ENCODE data around the gene RASSF3. TPM values are rescaled to one million over a fixed set of nuclear protein-coding genes. Genes with fewer than 3 reads are reported as not detected.

Gene RASSF3
- polyA plus RNA-seq, 1 donor (not counting 4 experiments of a cell fraction or from before 2014, with no cell fraction given) = 9.6 TPM

GRCh38 chr12:64587447-64587846 is 22.8 kb upstream of the RASSF3 start:
- Histone ChIP-seq H3K79me2 (ENCODE audit: control insufficient read depth, insufficient read depth, low read length) (no peaks in the 10 kb centered on the region), H3K4me1 (ENCODE audit: control insufficient read depth, extremely low read depth, insufficient read depth, low read length) (no peaks in the 10 kb centered on the region), H3K9me1 (ENCODE audit: control insufficient read depth, extremely low read depth, insufficient read depth, low read length) (no peaks in the 10 kb centered on the region), H3K9me3 (ENCODE audit: control insufficient read depth, low read depth, low read length) (no peaks in the 10 kb centered on the region), H3K36me3 (ENCODE audit: control insufficient read depth in 2 of 2, extremely low read depth in 1 of 2, insufficient read depth in 2 of 2, low read length in 2 of 2) (no peaks in the 10 kb centered on the region), H3K27ac (ENCODE audit: control insufficient read depth, insufficient read depth, low read length) (no peak overlapping the region), H3K4me3 (ENCODE audit: control insufficient read depth in 2 of 3, extremely low read depth in 1 of 3, insufficient read depth in 2 of 3, low read depth in 1 of 3, low read length in 3 of 3) (no peak overlapping the region), H4K20me1 (ENCODE audit: control insufficient read depth, extremely low read depth, insufficient read depth, low read length) (no peaks in the 10 kb centered on the region), H3K9ac (ENCODE audit: control insufficient read depth, extremely low read depth, insufficient read depth, low read length) (no peak overlapping the region), H3K4me2 (ENCODE audit: control insufficient read depth, extremely low read depth, insufficient read depth, low read depth, low read length) (no peak overlapping the region), H2AFZ (ENCODE audit: control insufficient read depth, low read length) (no peak overlapping the region), H3K27me3 (ENCODE audit: control insufficient read depth, extremely low read depth, insufficient read depth, low read length) (peaks cover 6% of the 10 kb centered on the region)
- no peak for DNase-seq (ENCODE audit: low read depth, low spot score)
- dilution Hi-C loops (cut with MboI; ENCODE audit: extremely low pct_ligation_motif_present, low sequenced_read_pairs) = loop anchor here (5.0 kb wide), 1 partner anchor 65 kb away; no protein-coding TSS in a partner anchor
- no peak for FAIRE-seq
- peak in 1 of 3 experiments; percentile 11 for TF ChIP-seq CTCF (optimal IDR thresholded peaks at IDR 0.05 in 1 of 3, IDR thresholded peaks at IDR 0.05 in 1 of 3, conservative IDR thresholded peaks at IDR 0.05 in 1 of 3; ENCODE audit: extremely low read depth in 1 of 3, insufficient read depth in 2 of 3, low read length in 3 of 3)
- TF ChIP-seq EZH2 (IDR thresholded peaks at IDR 0.05; ENCODE audit: low read length) = no peak

- no peak for TF ChIP-seq EZH2 (IDR thresholded peaks at IDR 0.05; ENCODE audit: low read length)
- TF ChIP-seq CTCF (optimal IDR thresholded peaks at IDR 0.05 in 1 of 3, IDR thresholded peaks at IDR 0.05 in 1 of 3, conservative IDR thresholded peaks at IDR 0.05 in 1 of 3; ENCODE audit: extremely low read depth in 1 of 3, insufficient read depth in 2 of 3, low read length in 3 of 3) = no peak
- FAIRE-seq = no peak
- Histone ChIP-seq H3K27ac (ENCODE audit: control insufficient read depth, insufficient read depth, low read length) (no peak overlapping the region), H3K4me1 (ENCODE audit: control insufficient read depth, extremely low read depth, insufficient read depth, low read length) (no peaks in the 10 kb centered on the region), H3K79me2 (ENCODE audit: control insufficient read depth, insufficient read depth, low read length) (no peaks in the 10 kb centered on the region), H3K36me3 (ENCODE audit: control insufficient read depth in 2 of 2, extremely low read depth in 1 of 2, insufficient read depth in 2 of 2, low read length in 2 of 2) (no peaks in the 10 kb centered on the region), H3K9ac (ENCODE audit: control insufficient read depth, extremely low read depth, insufficient read depth, low read length) (no peak overlapping the region), H3K4me3 (ENCODE audit: control insufficient read depth in 2 of 3, extremely low read depth in 1 of 3, insufficient read depth in 2 of 3, low read depth in 1 of 3, low read length in 3 of 3) (no peak overlapping the region), H4K20me1 (ENCODE audit: control insufficient read depth, extremely low read depth, insufficient read depth, low read length) (no peaks in the 10 kb centered on the region), H2AFZ (ENCODE audit: control insufficient read depth, low read length) (no peak overlapping the region), H3K9me3 (ENCODE audit: control insufficient read depth, low read depth, low read length) (no peaks in the 10 kb centered on the region), H3K27me3 (ENCODE audit: control insufficient read depth, extremely low read depth, insufficient read depth, low read length) (no peaks in the 10 kb centered on the region), H3K4me2 (ENCODE audit: control insufficient read depth, extremely low read depth, insufficient read depth, low read depth, low read length) (no peak overlapping the region), H3K9me1 (ENCODE audit: control insufficient read depth, extremely low read depth, insufficient read depth, low read length) (no peaks in the 10 kb centered on the region)
- DNase-seq (ENCODE audit: low read depth, low spot score) = no peak
- dilution Hi-C loops (cut with MboI; ENCODE audit: extremely low pct_ligation_motif_present, low sequenced_read_pairs) = no loop called here
Measured at GRCh38 chr12:64590183-64590582, 20.1 kb upstream of the RASSF3 start.

Measured in keratinocyte (primary cell).